ENCODE data around the gene ZNF516.

Gene ZNF516

DNA sequence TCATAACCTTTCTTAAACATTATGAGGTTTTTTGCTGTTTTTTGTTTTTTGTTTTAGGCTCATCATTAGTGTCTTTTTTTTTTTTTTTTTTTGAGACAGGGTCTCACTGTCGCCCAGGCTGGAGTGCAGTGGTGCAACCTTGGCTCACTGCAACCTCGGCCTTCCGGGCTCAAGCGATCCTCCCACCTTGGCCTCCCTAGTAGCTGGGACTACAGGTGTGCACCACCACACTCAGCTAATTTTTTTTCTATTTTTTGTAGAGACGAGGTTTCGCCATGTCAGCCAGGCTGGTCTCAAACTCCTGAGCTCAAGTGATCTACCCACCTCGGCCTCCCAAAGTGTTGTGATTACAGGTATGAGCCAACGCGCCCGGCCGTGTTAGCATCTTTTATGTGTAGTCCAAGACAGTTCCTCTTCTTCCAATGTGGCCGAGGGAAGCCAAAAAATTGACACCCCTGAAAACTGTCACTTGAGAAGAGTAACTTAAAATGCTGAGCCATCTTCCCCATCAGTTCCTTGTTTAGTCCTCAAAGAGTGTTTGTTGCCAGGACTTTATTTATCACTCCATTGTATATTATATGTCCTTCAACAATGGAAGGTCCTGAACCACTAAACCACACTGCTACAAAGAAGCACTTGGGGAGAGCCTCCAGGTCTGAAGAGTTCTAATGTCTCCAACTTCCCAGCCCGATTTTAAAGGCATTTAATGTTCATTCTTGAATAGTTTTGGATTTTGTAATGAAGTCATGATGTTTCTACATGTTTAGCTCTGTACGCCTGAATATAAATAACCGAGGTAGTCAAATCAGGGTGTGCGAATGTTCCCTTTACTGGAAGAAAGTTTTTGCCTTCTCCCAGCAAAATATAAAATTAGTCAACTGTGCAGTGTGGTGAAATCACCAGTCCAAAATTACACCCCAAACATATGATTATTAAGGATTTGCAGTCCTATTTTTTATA, 26.4 kb downstream of the ZNF516 start:
- DNase-seq (ENCODE audit: low read depth) = no peak

DNA sequence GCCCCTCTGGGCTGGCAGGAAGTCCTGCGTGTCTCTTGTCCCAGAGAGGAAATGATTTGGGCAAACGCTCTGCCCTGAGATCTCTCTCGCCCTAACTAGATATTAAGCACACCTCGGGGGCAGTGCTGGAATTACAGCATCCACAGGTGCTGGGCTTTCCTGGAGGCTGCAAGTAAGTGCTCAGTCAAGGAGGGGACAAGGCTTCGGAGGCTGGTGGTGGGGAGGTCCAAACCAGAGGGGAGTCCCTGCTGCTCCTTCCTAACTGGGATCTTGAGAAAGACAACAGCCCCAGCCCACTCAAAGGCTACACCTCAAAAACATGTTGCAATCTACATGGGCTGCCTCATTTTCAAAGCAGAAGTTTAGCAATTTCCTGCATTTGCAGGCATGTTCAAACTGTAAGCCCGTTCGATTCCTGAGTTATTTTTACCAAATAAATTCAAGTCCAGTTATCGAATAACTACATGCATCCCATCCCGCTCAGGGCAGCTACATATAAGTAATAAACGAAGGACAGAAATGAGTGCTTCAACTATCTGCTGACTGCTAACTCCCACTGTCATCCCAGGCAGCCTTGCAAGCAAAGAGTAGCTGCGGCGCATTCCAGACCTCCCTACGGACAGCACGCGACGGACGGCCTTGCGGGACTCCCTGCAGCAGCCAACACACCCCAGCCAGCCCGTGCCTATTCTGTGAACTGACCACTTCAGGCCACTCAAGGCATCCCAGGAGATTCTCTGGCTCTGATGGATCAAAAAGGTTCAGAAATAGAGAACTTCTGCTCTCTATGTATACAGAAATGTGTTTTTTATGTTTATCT, 27.5 kb downstream of the ZNF516 start:
- no peak for DNase-seq (ENCODE audit: low read depth)

DNA sequence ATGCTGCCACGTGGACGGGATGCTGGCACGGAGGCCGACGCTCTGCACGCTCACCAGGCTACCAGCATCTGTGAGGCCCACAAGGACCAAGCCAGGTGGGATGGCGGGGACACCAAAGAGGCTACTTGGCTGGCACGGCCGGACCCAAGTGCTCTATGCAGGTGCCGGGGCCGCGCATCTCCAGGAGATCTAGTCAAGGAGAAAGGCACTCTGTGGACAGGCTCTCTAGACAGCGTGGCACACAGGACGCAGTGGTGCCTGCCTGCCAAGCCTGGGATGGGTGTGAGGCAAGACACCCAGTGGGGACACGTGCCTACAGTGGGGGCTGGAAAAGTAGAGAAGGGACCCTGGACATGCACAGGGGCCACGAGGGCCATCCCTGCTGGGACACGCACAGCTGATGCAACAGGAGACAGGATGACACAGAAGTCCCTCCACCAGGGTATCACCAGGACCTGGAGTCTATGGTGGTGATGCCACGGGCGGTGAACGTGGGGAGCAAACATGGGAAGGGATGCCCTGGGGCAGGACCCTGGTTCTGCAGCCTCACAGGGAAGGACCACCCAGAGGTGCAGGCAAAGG, 28.5 kb downstream of the ZNF516 start:
- DNase-seq (ENCODE audit: low read depth) = no peak

DNA sequence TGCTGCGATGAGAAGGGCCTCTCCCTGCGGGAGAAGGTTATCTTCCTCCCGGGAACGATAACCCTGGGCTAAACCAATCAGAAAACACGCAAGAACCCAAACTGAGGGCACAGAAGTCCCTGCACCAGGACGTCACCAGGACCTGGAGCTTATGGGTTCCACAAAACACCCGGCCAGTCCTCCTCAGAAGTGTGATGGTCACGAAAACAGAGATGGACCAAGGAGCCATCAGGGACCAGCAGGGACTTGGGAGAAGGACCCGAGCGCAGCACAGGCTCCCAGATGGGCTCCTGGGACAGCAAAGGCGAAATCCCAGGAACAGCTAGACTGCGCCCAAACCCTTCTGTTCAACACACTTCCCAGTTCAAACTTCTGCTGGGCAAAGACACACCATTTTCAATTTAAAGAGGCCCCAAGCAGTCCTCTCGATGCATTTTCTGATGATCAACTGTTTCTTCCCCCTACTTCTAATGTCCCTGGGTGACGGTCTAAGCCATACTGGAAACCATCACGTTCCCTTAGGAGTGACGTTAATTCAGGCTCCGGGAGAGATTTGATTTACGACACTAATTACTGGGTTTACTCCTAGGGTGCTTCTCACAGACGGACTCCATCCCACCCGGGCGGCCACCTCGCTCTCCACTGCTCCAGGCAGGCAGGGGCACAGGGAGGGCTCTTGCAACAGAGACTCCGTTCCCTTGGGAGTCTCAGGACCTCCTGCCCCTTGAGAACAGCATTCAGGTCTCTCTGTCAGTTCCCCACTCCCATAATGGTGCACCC, 29.2 kb downstream of the ZNF516 start:
- no peak for DNase-seq (ENCODE audit: low read depth)

DNA sequence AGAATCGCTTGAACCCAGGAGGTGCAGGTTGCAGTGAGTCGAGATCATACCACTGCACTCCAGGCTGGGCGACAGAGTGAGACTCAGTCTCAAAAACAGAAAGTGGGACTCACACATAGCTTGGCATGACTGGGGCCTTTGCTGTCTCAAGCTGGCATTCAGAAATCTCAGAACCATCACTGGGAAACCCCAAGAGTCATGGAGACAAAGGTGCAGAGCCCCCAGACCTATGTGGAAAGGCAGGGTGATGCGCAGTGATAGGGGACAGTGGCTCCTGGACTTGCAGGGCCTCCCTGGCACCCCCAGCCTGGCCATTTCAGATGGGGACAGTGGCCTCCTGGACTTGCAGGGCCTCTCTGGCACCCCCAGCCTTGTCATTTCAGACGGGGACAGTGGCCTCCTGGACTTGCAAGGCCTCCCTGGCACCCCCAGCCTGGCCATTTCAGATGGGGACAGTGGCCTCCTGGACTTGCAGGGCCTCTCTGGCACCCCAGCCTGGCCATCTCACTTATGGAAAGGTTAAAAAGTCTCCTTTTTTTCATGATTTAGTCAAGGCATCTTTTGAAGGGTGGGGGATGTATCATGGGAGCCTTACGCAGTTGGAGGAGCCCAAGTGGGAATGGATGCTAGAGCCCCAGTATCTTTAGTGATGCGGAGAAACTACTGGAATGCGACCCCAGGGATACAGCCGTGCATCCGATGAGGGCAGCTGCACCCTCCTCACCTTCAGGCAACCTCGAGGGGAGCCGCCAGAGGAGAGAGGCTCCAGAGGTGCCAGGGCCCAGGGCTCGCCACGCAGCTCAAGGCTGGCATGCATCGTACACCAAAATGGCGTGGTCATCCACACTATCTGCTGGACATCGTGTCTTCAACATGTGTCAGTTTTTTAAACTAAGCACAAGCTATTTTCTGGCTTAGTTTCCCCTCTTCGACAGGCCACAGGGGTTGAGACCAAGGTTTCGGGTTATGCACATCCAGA, 30.5 kb downstream of the ZNF516 start:
- no peak for DNase-seq (ENCODE audit: low read depth)

DNA sequence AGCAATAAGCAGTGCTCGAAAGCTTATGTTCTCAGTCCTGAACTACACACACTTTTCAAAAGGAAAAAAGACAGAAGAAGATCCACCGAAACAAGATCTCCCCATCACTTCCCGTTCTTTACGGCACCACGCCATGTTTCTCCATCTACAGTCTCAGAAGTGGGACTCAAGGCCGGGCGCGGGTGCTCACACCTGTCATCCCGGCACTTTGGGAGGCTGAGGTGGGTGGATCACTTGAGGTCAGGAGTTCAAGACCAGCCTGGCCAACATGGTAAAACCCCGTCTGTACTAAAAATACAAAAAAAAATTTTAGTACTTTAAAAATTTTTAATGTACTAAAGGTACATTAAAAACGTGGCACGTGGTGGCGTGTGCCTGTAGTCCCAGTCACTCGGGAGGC, 31.2 kb downstream of the ZNF516 start:
- no peak for DNase-seq (ENCODE audit: low read depth)

DNA sequence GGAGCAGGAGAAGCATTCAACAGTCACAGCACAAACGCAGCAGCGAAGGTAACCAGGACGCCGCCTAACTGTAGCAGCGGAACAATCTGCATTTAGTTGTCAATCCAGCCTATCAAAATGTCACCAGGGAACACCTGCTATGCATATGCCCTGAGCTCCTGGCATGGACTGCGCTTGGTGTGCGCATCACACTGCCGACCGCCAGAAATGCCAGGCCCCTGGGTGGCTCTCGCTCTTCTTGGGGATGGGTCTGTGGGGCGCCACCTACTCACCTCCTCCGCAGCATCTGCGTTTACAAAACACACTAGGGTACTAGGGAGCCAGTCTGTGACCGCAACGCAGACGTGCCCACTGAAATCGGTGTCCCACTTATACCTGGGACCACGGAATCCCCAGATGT, 31.7 kb downstream of the ZNF516 start:
- DNase-seq (ENCODE audit: low read depth) = no peak

DNA sequence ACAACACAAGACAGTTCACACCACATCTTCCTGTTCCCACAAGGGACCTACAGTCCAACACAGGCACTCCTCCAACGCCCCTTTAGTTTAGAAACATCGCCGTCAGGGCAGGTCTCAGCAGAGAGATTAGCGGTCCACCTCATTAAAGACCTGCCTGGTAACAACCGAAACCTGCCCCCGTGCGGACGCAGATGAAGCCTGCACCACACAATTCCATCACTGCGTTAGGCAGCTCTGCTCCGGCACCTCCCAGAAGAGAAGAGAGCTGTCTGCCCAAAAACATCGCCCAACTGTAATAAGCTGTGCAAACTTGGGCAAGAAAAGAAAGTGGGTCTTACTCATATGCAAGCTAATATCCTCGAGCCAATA, 32.7 kb downstream of the ZNF516 start:
- no peak for DNase-seq (ENCODE audit: low read depth)

DNA sequence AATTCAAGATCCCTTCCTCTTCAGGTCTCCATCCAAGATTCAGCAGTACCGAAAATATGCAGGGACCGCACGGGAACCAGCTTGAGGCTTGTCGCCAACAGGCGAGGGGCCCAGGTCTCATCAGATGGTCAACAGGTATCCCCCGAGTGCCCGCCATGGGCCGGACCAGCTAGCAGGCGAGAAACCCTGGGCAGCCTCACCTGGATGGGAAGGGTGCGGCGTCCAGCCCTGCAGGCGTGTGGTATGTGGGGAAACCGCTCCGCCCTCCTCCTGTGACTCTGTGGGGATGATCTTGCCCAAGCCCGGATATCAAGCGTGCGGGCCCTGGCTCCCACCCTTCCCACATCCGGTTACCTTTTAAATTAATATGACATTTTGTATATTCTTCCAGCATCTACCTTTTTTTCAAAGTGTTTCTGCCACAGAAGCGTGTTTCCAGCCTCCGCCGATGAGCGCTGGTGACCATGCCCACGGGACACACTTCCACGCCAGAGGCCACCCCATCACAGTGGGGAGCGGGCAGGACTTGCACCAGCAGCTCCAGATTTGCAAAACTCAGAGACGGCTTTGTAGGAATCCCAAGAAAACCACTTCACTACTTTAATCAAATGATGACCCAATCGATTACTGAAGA, 33.2 kb downstream of the ZNF516 start:
- no peak for DNase-seq (ENCODE audit: low read depth)

DNA sequence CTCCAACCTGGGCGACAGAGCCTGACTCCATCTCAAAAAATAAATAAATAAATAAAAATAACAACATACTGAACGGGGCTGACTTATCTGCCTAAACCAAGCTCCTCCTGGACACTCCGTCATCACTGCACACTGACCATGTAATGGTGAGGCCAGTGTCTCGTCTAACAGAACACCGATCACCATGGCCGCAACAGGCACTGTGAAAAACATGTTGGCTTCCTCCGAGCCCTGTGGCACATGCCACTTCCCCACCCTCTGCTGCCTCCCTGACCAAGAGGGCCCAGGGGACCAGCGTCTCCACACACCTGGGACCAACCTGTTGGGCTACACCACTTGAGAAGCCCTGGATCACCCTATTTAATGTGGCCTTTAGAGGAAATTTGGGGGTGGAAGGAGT, 33.9 kb downstream of the ZNF516 start:
- no peak for DNase-seq (ENCODE audit: low read depth)

DNA sequence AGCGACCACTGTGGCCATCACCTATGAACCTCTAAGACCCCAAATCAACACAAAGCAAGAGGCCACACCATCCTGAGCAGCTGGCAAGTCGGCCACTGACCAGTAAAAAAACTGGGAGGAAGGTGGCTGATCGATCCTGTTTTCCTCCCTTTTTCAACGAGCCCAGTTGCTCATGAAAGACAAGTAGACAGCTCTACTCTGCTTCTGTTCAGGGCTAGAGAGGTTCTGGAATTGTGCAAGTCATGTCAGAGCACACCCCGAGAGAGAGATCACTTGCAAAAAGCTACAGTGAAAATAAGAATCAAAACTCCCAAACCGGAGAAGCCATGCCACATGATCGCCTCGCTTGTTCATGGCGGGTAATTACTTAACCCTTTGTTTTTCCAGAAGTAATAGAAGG, 34.6 kb downstream of the ZNF516 start:
- no peak for DNase-seq (ENCODE audit: low read depth)

DNA sequence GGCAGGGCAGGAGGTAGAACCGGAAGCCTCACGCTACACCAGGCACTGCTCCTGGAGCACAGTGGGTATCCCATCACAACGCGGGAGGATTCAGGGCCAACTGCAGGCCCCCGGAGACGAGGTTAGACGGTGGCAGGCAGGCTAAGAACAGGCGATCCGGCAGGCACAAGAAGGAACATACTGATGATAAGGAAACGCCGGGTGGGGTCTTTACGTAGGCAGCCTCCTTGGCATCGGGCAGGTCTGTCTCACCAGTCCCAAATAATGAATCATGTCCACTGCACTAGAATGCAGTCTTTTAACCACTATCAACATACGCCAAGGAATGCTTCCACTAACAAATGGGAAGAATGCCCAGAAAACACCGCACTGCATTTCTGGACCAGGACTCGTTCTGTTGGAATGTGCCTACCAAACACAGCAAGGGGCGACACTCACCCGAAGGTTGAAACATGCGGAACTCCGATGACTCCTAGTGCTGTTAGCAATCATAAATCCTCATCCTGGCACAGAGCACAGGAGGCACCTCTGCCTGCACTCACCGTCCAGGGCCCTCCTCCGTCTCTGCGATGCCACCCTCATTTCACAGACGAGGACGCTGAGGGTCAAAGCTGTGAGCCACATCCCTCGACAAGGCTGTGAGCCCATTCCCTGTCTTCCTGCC, 35.2 kb downstream of the ZNF516 start:
- no peak for DNase-seq (ENCODE audit: low read depth)

DNA sequence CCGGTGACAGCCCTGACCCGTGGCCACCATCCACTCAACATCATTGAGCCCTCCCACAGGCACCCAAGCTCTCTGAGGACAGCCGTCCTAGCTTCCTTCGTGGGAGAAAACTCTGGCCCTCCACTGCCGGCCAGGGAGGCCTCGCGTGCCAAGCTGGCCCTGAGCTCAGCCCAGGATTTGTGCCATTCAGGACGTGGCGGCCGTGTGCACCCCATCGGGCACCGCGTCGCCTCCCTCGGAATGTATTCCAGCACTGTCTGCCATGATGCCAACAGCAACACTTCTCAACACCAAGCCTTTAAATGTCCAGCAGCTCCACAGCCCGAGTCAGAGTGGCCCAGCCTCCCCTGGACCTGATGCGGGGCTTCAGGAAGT, 35.7 kb downstream of the ZNF516 start:
- DNase-seq (ENCODE audit: low read depth) = no peak

DNA sequence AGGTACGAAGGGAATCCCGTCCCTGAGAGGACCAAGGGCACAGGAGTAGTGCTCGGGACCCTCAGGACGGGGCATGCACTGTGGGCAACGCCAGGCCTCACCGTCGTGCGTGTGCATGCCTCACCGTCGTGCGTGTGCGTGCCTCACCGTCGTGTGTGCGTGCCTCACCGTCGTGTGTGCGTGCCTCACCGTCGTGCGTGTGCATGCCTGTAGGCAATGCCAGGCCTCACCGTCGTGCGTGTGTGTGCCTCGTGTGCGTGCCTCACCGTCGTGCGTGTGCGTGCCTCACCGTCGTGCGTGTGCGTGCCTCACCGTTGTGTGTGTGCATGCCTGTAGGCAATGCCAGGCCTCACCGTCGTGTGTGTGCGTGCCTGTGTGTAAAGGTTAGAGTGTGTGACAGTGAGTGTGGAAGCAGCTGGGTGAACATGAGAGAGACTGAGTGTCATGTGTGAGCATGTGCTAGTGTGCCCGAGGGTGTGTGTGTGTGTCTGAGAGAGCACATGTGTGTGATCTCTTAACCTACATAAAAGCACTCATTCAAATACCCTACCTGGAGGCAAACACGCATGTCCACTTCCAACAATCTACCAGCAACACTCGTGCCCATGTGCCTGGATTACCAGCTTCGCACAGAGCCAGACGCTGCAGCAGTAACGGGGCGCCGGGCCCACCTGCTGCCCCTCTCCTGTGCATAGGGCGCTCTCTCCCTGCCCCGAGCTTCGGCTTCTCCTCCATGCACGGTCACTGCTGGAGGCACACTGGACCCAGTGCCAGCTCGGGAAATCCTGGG, 36.3 kb downstream of the ZNF516 start:
- no peak for DNase-seq (ENCODE audit: low read depth)

DNA sequence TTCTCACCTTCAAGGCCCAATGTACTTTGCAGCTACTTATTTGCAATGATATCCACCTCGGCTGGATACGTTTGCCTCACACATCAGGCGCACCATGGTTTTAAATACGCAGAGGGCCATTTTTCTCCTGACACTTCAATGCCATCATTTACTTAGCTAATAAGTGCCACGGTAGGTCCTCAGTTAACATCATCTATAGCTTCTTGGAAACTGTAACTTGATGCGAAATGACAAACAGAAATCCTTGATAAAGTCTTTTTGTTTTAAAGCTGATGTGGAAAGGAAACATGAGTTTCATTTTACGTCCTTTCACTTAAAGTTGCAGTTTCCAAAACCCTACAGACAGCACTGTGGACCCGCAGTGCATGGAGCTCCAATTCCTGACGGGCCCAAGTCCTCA, 37.1 kb downstream of the ZNF516 start:
- no peak for DNase-seq (ENCODE audit: low read depth)

DNA sequence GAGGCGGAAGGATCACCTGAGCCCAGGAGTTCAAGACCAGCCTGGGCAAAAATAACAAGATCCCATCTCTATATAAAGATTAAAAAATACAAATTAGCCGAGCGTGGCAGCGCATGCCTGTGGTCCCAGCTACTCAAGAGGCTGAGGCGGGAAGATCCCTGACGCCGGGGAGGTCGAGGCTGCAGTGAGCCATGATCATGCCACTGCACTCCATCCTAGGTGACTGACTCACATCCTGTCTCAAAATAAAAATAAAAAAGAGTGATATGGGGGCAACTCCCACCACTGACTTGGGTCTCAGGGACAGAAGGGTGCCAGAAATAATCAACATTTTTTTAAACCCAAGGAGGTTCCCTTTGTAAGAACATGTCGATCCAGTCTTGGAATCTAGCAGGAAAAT, 37.6 kb downstream of the ZNF516 start:
- no peak for DNase-seq (ENCODE audit: low read depth)

DNA sequence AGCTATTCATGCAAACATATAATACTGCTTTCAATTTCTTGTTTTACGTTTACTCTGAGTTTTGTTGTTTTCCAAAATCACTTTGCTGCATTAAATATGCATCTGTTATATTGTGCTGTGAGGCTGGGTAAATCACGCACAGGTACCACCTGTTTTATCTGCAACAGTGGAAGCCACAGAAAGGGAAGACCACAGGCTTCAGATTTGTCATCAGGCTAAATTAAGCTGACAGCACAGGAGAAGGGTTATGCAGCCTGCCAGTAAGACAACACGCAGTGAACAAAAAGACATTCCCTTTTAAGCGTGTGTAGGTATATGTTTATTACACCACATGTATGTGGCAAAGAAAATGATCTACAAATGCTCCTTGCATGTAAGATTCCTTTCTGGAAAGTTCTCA, 38.2 kb downstream of the ZNF516 start:
- DNase-seq (ENCODE audit: low read depth) = no peak

DNA sequence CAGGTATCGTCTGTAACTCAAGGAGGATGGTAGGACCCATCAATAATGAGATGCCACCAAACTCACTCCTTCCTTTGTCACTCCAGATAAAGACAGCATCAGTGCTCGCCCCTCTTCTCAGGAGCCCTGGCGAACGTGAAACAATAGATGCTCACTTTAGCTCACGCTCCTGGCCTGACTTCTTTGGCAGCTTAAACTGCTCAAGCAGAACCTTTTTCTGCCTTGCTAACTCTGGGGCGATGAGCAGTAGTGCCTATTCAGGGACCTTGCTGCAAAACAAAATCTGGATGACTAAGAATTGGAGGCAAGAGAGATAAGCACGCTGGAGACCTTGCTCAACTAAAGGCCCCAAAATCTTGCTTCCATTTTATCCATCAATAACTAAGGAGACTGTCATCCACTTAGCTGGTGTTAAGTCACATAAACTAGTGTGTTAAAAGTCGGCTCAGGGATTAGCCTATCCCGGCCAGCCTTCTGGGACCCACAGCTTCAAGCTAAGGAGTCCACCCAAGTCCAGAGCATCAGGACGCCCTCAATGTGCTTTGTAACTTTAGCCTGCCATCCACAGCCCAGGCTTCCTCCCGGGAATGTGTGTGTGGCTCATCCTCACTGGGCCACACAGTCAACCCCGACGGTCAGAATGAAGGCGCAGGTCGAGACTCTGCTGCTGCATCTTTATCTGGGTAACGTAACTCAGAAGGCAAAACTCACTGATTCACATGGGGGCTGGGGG, 38.9 kb downstream of the ZNF516 start:
- DNase-seq (ENCODE audit: low read depth) = no peak

Measured in activated gamma-delta T cell treated with anti-CD3 and anti-CD28 coated beads, Interleukin-2, amount 50 U/mL, for 16 hours (primary cell).